HepG2 (cell line): ENCODE results near the gene CDC34. TPM values are rescaled to one million over a fixed set of nuclear protein-coding genes. Genes with fewer than 3 reads are reported as not detected.

Experiments
- GABPB1 ChIP-seq: IDR thresholded peaks from 2 replicates; pipeline ENCODE4 v1.6.1; 2016; ENCODE audit warnings: mild to moderate bottlenecking, missing genetic modification reagents, moderate library complexity, missing compliant biosample characterization
- HES4 ChIP-seq: sonication (generic); formaldehyde crosslinking; IDR thresholded peaks from 2 replicates; pipeline ENCODE4 v1.9.0; 2021; ENCODE audit warnings: mild to moderate bottlenecking, missing genetic modification reagents, borderline replicate concordance
- HIC2 ChIP-seq: sonication (generic); formaldehyde crosslinking; IDR thresholded peaks from 2 replicates; pipeline ENCODE4 v1.9.0; 2022; ENCODE audit warnings: low read depth, missing genetic modification reagents
- HIVEP1 ChIP-seq: sonication (generic); formaldehyde crosslinking; IDR thresholded peaks from 2 replicates; pipeline ENCODE4 v1.4.0; 2020; ENCODE audit warnings: mild to moderate bottlenecking, missing genetic modification reagents
- HNRNPL ChIP-seq: fragments of 200-400 bp; formaldehyde crosslinking; IDR thresholded peaks from 2 replicates; pipeline ENCODE4 v1.6.1; 2017; ENCODE audit warnings: mild to moderate bottlenecking, low read depth, low read length
- NKX3-1 ChIP-seq: sonication (generic); formaldehyde crosslinking; IDR thresholded peaks from 2 replicates; pipeline ENCODE4 v1.5.0; 2020; ENCODE audit warnings: missing genetic modification reagents
- NR2F1 ChIP-seq, 2 experiments: fragments of 450-650 bp in 1 of 2; formaldehyde crosslinking in 1 of 2; IDR thresholded peaks; 2 replicates each; pipeline versions ENCODE4 v1.5.0 to v1.6.1; 2016 to 2020; ENCODE audit warnings: mild to moderate bottlenecking in 1 of 2, missing compliant biosample characterization in 1 of 2, missing genetic modification reagents in 1 of 2, moderate library complexity in 1 of 2
- PAXIP1 ChIP-seq: sonication (generic); formaldehyde crosslinking; conservative IDR thresholded peaks from 2 replicates; pipeline ENCODE4 v1.4.0; 2020; ENCODE audit warnings: mild to moderate bottlenecking, missing genetic modification reagents, moderate library complexity
- RAD21 ChIP-seq: fragments of 450-650 bp; formaldehyde crosslinking; IDR thresholded peaks from 2 replicates; pipeline ENCODE4 v1.5.0; 2020; ENCODE audit warnings: mild to moderate bottlenecking
- SCMH1 ChIP-seq: sonication (generic); formaldehyde crosslinking; IDR thresholded peaks from 2 replicates; pipeline ENCODE4 v1.9.0; 2021; ENCODE audit warnings: missing genetic modification reagents, mild to moderate bottlenecking, borderline replicate concordance
- ZFP36 ChIP-seq: fragments of 150-350 bp; IDR thresholded peaks from 2 replicates; pipeline ENCODE4 v1.6.1; 2018; ENCODE audit warnings: borderline replicate concordance, low read length, low read depth; ENCODE audit not compliant: partially characterized antibody
- ZNF20 ChIP-seq: sonication (generic); formaldehyde crosslinking; IDR thresholded peaks from 2 replicates; pipeline ENCODE4 v1.4.0; 2020; ENCODE audit warnings: mild to moderate bottlenecking, moderate library complexity, missing genetic modification reagents
- ZNF451 ChIP-seq: sonication (generic); formaldehyde crosslinking; IDR thresholded peaks from 2 replicates; pipeline ENCODE4 v1.5.0; 2020; ENCODE audit warnings: mild to moderate bottlenecking, missing genetic modification reagents
- ZNF580 ChIP-seq: IDR thresholded peaks from 2 replicates; pipeline ENCODE4 v1.6.1; 2016; ENCODE audit warnings: low read depth, borderline replicate concordance
- ZNF597 ChIP-seq: sonication (generic); formaldehyde crosslinking; IDR thresholded peaks from 2 replicates; pipeline ENCODE4 v1.5.0; 2020; ENCODE audit warnings: missing genetic modification reagents
- ZNF713 ChIP-seq: sonication (generic); formaldehyde crosslinking; IDR thresholded peaks from 2 replicates; pipeline ENCODE4 v1.4.0; 2020; ENCODE audit warnings: mild to moderate bottlenecking, missing genetic modification reagents
- ZNF768 ChIP-seq: sonication (generic); formaldehyde crosslinking; IDR thresholded peaks from 2 replicates; pipeline ENCODE4 v1.4.0; 2020; ENCODE audit warnings: missing genetic modification reagents
- ZNF891 ChIP-seq: sonication (generic); formaldehyde crosslinking; IDR thresholded peaks from 2 replicates; pipeline ENCODE4 v1.5.0; 2020; ENCODE audit warnings: mild to moderate bottlenecking, missing genetic modification reagents
- polyA plus RNA-seq, 8 experiments: library from polyadenylated mRNA; depleted of rRNA in 3 of 8; stranded (reverse) in 7 of 8; unstranded in 1 of 8; fragments of >200 nt; fragmentation: Illumina TruSeq in 4 of 8; extraction: Trizol in 4 of 8; gene quantifications; 2 replicates each; pipeline versions ENCODE4 v1.2.1 to v1.2.3, GENCODE V29; 2011 to 2016; ENCODE audit warnings: low read depth in 4 of 8, missing spikeins in 1 of 8, mixed read lengths in 1 of 8; ENCODE audit not compliant: insufficient read depth in 1 of 8
- total RNA-seq, 5 experiments: library from RNA; depleted of rRNA; stranded (reverse); fragments of >200 nt; fragmentation: Illumina TruSeq; extraction: Trizol; gene quantifications; 2 replicates each; pipeline ENCODE4 v1.2.3, GENCODE V29; 2016; ENCODE audit warnings: low read depth in 1 of 5
- TF ChIP-seq, protein P1 (sequence below): IDR thresholded peaks from 2 replicates; pipeline ENCODE4 v1.6.1; 2012; ENCODE audit warnings: low read length, improper control_type of control experiment

CDC34 gene
- total and polyA plus RNA-seq, 2 of the 13 experiments (the other 11 are each of a cell fraction or from before 2014, with no cell fraction given) = 138 to 150 TPM

- TF ChIP-seq ZNF451 (CRISPR knock-in tag) (0 out of 2 replicates have a peak, but pooled peaks have one; percentile 30), ZNF580 (CRISPR knock-in tag) (peak; percentile 56; the same call in 1 of the 2 replicates), ZNF20 (CRISPR knock-in tag) (no peak), ZNF891 (CRISPR knock-in tag) (peak; percentile 64; the same call in 1 of the 2 replicates), HES4 (CRISPR knock-in tag) (no peak), PAXIP1 (CRISPR knock-in tag) (no peak), RAD21 (peak; percentile 17; the same call in 1 of the 2 replicates), NKX3-1 (CRISPR knock-in tag) (no peak), GABPB1 (CRISPR knock-in tag) (peak; percentile 30; the same call in 1 of the 2 replicates), NR2F1 (CRISPR knock-in tag; IDR thresholded peaks at IDR 0.05) (no peak), ZNF597 (CRISPR knock-in tag) (no peak), SCMH1 (no peak), HIVEP1 (CRISPR knock-in tag) (no peak), ZNF713 (CRISPR knock-in tag) (no peak), HIC2 (CRISPR knock-in tag) (no peak), ZNF768 (CRISPR knock-in tag) (peak; percentile 52; the same call in 1 of the 2 replicates), HNRNPL (no peak), ZFP36 (peak; percentile 94)
- TF ChIP-seq, protein P1, sequence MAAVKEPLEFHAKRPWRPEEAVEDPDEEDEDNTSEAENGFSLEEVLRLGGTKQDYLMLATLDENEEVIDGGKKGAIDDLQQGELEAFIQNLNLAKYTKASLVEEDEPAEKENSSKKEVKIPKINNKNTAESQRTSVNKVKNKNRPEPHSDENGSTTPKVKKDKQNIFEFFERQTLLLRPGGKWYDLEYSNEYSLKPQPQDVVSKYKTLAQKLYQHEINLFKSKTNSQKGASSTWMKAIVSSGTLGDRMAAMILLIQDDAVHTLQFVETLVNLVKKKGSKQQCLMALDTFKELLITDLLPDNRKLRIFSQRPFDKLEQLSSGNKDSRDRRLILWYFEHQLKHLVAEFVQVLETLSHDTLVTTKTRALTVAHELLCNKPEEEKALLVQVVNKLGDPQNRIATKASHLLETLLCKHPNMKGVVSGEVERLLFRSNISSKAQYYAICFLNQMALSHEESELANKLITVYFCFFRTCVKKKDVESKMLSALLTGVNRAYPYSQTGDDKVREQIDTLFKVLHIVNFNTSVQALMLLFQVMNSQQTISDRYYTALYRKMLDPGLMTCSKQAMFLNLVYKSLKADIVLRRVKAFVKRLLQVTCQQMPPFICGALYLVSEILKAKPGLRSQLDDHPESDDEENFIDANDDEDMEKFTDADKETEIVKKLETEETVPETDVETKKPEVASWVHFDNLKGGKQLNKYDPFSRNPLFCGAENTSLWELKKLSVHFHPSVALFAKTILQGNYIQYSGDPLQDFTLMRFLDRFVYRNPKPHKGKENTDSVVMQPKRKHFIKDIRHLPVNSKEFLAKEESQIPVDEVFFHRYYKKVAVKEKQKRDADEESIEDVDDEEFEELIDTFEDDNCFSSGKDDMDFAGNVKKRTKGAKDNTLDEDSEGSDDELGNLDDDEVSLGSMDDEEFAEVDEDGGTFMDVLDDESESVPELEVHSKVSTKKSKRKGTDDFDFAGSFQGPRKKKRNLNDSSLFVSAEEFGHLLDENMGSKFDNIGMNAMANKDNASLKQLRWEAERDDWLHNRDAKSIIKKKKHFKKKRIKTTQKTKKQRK = no peak
Measured at GRCh38 chr19:497869-498510, 33.6 kb upstream of the CDC34 start (continued).
